HUDEP-2 (cell line): ENCODE results near the gene TBL1X.
"Not testable (repeated sequence)": the region's sequence is repeated elsewhere in the genome, so short reads cannot be mapped to it uniquely, and the experiment has no call there.

Source experiments
- DNase-seq, 76 experiments: peaks; one replicate each; lab custom pipeline; 2025; ENCODE audit not compliant: unreplicated experiment in 76 of 76; lab: John Stamatoyannopoulos, UW

TBL1X gene

DNA sequence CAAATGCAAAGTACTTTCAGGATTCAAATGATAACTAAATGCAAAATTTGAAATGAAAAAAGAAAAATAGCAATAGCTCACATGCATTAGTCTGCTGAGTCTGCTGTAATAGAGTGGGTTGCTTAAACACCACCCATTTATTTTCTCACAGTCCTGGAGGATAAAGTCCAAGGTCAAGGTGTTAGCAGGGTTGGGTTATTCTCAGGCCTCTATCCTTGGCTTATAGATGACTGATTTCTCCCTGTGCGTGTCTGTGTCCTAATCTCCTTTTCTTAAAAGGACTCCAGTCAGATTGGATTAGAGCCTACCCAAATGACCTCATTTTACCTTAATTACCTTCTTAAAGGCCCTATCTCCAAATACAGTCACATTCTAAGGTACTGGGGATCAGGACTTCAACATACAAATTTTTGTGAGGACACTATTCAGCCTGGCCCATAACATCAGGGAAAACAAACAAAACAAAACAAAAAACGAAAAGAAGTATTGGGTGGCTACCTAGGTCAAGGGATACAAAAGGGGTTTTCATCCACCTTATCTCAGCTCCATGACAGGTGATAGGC, 6.3 kb upstream of the TBL1X start:
- no peak for DNase-seq

DNA sequence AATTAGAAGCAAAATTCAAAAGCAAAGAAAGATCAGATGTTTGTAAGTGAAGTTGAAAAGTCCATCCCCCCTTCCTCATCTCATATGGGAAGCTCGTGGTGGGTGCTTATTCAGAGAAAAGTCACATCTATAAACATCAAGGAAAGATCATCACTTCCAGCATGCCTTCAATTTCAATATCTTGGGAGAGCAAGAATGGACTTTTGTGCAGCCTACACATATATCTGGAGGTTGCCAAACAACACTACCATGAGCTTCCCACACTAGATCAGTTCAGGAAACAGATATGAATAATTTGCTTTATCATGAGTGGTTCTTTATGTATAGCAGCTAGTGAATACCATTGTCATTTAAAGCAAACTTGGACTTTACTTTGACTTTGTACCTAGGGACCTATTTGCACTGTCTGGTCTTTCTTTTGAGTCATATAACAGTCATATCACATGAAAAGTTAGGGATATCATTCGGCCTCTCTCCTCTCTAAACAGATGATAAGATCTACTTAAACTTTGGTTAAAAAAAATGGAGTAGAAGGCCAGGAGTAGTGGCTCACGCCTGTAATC, 5.6 kb upstream of the TBL1X start:
- DNase-seq, result no peak

DNA sequence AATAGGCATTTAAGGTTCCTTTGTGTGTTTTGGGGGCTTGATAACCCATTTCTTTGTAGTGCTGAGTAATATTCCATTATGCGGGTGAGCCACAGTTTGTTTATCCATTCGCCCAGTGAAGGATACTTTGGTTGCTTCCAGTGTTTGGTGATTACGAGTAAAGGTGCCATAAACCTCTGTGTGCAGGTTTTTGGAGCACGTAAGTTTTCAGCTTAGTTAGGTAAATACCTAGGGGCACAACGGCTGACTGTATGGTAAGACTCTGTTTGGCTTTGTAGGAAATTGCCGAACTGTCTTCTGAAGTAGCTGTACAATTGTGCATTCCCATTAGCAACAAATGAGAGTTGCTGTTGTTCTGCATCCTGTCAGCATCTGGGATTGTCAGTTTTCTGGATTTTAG, 3.8 kb upstream of the TBL1X start:
- DNase-seq, result no peak

DNA sequence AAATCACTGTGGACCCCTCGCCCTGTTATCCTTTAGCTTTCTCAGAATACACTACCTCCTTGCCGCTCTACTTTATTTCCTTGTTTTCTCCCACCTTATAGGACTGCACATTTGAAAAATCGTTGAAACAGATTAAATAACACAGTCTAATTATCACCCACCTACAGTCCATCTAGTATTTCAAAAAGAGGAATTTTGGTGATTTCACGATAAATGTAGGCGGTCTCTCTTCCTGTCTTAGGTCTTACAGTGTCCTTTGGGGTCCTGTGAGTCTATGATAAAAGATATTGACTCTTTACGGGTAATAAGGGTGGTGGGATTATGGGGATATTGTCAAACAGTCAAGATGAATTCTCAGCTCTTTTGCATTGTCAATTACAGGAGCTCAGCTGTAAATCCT, 2.4 kb upstream of the TBL1X start:
- DNase-seq, result no peak

DNA sequence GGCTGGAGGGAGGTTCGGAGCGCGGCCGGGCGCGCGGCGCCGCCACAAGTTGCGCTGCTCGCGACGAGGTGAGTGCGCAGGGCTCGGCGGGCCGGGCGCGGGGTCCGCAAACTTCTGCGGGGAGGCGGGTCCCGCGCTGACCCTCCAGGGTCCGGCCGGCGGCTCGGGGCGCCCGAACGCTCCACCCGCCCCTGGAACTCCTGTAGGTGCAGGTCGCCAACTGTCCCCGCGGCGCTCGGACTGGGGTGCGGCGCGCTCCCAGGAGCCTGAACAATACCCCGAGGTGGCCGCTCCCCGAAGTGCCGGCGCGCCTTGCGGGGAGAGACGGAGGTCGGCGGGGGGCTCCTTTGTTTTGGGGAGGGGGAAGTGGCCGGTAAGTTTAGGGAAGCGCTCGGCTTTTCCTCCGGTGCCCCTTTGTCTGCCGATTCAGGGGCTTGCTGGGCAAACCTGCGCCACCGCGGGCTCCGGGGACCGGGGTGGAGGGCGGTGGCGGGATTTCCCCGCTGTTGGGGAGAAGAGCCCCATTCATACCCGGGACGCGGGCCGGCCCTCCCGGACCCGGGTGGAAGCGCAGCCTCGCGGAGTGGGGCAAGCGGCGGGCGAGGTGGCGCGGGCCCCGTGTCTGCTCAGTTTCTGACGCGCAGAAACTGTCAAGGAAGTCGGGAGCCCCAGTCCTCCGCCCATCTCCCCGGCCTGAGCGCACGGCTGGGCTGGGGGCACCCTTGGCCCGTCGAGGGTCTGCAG, 694 bp downstream of the TBL1X start:
- DNase-seq, result peak in 12 of 76 experiments; percentile 0 to 32 (median 8)

DNA sequence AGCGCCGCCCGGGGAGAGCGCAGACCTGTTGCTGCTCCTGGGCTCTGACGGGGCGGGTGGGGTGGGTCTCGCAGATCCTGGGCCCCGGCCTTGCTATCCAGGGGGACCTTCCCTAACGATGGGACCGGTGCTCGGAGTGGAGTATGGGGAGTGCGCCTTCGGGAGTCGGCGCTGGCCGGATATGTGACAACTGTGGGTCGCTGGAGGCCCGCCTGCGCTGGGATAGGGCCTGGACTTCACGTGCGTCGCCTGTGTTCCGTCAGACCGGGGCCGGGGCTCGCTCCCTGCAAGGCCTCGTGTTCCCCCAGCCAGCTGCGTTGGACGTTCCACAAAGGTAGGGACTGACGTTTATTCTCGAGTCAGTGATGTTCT, 1.3 kb downstream of the TBL1X start:
- DNase-seq, result peak in 40 of 76 experiments; percentile 0 to 34 (median 7)

DNA sequence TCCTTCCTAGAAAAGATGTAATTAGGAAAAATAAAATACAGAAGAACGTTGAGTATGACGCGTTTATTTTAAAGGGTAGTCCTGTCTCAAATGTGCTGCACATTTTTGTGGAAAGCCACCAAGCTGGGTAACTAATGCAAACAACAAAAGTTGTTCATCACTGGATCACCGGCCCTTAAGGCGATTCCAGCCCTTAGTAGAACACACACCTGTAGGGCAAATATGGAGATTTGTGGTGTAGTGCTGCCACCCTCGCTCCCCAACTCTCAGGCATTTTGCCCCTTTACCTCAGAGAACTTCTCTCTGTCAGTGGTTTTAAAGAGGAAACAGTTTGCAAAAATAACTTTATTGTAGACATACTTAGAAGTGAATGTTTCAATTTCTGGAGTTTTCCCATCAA, 1.9 kb downstream of the TBL1X start:
- no peak for DNase-seq

DNA sequence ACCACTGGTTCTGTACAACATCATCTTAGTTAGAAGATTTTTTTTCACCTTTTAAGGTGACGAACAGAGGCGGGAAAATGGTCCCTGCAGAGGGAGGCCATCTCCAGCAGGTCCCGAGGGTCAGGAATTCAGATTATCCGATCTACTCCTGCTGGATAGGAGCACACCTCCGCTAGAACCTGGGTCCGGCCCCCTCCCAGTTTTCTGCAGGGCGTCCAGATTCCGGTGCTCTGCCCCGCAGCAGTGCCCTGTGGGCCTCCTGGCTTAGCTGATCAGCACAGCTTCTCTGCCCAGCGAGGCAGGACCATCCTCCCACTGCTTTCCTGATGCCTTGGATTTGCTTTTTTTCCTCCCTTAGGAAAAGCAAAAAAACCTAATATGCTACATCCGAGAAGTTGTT, 2.3 kb downstream of the TBL1X start:
- DNase-seq, result peak in 1 of 76 experiments; percentile 0

DNA sequence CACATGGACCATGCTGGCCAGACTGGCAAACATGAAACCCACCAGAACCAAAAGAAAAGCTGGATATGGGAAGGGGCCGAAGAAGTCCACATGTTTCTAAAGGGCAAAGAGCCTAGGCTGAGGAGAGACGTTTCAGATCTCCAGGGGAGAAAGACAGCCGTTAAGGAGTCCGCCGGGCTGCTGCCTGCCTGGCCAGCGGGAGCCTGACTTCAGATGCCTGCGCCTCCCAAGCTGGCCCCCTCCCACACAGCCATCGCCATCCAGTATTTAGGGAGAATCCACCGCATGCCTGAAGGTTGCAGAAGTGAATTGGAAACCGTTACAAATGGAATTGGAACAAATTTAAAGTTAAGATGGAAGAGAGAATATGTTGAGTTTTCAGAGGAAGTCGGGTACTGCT, 2.9 kb downstream of the TBL1X start:
- DNase-seq, result no peak

DNA sequence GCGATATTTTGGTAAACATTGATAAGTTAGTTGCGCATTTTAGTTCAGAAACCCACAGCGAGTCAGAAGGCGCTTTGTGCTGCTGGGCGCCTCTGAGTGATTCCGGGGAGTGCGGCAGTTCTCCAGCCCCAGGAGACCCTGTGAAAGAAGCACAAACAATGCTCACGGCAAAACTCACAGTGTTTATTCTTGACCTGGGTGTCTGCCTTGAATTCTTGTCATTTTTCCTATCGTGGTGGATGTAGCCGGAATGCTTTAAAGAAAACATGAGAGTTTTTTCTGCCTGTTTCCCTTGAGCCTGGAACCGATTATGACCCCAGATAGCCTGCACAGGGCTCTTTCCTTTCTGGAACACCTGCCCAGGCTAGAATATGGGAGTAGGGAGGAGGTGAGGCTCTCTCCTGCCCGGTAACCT, 6.7 kb downstream of the TBL1X start:
- DNase-seq, result no peak

DNA sequence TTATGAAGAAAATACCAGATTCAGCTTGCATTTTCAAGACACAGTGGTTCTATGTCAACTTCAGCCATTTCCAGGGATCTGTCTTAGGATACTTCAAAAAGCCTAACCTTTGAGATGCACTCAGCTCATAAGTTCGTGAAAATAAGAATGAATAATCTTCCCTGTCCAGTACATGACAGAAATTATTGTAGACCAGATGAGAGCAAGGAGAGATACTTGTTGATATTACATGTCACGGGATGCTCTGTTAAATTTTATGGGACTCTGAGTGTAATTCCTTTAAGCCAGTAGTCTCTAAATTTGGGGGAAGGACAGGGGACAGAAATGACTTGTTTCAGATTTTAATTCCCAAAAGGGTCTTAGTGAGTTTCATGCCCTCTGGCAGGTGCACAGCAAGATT, 8.8 kb downstream of the TBL1X start:
- no peak for DNase-seq

DNA sequence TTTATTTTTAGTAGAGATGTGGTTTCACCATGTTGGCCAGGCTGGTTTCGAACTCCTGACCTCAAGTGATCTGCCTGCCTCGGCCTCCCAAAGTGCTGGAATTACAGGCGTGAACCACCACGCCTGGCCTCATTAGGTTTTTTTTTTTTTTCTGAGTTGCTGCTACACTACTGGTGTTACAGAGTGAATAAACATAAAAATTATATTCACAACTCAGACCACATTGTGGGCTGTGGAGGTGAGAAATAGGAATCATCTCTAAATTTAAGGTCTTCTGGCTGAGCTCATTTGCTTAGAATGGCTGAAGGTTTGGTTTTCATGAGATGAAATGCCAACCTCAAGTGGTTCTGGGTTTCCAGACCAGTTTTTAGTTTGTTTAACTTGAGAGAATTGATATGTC, 10.6 kb downstream of the TBL1X start:
- not testable (repeated sequence) for DNase-seq

DNA sequence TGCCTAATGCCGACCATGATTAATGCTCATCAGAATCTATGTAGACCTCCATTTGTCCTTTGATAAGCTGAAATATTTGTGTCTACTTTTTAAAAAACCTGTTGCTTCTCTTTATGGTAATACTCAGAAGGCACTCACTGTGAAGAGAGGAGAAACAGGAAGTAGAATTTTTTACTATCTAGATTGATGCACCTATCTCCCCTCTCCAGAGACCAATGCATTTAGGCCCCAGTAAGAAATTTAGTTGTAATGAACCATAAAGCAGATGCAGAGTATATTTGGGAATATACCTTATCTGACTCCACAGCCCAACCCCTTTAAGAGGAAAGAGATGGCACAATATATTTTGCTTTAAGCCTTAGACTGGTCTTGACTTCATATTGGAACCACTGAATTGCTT, 11.1 kb downstream of the TBL1X start:
- peak in 6 of 76 experiments; percentile 0 to 7 (median 2) for DNase-seq

DNA sequence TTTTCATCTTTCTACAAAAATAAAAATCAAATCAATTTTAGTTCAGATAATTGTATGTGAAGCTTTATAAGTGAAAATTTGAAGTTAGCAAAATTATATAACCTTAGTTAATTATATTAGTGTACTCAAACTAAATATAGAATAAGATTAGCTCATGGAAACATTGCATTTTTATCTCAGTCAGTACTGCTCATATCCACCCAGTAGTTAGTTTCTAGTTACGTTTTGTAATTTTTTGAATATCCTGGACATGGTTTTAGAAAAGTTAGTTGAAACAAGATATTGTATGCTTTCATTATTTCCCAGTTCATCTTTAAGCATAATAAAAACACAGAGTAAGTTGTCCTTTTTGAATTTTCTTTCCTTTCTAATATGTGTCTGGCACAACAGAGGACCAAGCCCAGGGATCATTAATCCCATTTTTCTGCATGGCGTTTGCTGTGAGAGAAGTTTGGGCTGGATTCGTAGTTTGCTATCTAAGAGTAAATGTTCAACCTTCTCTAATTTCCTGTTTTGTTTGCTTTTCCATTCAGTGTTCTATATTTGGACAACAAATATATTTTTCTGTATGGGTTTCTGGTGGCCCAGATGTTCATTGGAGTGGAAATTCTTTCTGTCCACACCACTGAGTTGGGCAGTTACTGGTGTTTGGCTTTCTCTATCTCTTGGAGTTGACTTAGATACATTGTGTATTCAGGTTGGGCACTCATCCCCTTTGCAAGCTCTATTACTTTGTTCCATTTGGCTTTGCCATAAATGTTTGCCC, 12.1 kb downstream of the TBL1X start:
- no peak for DNase-seq

DNA sequence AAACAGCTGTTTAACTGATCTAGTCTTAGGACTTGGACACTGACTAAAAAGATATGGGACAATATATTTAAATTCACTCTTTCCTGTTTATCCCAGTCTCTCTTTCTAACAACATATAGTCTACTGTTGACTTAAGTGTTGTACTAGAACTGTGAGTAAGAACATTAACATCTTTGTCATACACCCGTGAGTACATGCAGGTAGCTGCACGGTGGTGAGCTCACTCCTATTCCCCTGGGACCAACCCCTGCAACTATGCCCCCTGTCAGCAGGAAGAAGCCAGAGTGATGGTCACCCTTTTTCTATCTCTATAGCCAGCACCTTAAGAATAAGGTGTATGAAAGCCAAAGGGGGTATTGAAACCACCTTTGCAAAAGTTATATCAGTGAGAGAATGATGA, 17.6 kb downstream of the TBL1X start:
- DNase-seq, result no peak

DNA sequence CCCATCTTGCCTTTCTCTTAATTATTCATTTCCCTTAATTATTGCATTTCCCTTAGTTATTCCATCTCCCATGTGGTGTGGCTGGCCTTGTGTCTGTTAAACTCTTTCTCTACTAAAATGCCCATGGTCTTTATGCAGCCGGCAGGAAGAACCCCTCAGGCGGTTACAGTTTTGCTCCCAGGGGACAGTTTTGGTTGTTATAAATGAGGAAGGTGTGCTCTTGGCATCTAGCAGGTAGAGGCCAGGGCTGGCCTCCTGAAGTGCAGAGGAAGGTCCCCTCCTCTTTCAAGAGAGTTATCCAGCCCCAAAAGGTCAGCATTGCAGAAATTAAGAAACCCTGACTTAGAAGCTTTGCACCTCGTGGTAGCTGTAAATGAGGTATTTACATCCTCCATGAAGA, 18.0 kb downstream of the TBL1X start:
- no peak for DNase-seq

DNA sequence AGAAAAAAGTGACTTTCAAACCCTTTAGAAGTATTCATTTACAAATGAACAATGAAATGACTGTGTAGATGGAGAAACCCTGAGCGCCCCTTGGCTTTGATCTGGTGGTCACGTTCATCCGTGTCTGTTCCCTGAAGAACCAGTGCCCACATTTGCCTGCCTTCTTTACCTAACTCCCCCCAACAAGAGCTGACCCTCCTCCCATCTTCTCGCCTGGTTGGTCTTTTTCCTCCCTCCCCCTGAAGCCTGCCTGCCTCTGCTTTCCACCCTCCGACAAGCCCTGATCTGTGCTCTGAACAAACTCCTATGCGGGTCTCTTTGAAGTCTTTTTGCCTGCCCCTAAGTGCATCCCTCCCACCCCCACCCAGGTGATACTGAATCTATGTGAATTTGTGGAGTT, 18.5 kb downstream of the TBL1X start:
- no peak for DNase-seq

DNA sequence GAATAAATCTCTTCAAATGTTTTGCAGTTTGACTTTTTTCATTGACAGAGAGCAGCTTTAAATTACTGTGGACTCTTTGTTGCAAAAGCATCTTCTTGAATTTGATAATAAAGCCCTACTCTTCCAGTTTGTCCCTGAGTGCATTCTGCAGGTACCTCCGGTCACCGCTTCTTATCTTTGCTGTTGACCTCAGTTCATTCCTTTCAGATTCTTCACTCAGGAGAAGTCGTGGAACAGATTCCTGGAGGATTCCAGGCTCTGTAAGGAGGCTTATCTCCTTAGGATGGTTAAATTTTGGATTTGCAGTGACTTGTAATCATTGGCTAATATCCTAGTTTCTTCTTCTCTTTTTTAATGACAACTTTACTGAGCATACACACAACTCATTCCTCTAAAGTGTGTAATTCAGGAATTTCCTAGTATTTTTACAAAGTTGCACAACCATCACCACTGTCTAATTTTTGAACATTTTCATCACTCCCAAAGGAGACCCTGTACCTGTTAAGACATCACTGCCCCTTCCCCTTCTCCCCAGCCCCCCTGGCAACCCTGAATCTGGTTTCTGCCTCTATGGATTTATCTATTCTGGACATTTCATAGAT, 22.0 kb downstream of the TBL1X start:
- DNase-seq, result no peak

DNA sequence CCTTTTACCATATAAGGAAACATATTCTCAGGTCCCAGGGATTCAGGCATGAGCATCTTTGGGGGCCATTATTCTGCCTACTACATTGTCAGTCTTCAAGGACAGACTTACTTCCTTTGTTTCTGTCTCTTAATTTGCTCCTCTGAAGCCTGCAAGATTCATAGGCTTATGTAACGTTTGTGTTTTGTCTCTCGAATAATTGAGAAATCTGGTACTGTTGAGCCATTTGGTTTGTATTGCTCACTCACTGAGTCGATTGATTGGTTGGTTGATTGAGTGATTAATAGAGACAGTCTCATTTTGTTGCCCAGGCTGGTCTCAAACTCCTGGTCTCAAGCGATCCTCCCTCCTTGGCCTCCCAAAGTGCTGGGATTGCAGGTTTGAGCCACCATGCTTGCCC, 23.7 kb downstream of the TBL1X start:
- no peak for DNase-seq

DNA sequence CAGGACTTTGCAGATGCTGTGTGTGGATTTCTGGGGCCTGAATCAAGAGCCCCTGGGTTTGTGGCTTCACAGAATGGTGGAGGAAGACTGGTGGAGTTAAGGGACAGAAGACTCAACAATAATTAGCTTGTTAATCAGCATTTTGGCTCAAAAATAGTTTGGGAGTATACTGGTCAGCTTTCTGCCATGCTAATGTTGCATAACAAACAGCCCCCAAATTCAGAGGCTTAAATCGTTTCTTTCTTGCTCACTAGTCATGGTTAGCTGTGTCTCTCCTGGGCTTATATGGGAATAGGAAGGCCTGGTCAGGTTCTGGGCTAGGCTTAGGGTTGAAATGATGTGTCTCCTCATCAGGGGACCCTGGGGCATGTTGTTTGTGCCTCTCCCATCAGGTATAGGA, 24.4 kb downstream of the TBL1X start:
- no peak for DNase-seq

DNA sequence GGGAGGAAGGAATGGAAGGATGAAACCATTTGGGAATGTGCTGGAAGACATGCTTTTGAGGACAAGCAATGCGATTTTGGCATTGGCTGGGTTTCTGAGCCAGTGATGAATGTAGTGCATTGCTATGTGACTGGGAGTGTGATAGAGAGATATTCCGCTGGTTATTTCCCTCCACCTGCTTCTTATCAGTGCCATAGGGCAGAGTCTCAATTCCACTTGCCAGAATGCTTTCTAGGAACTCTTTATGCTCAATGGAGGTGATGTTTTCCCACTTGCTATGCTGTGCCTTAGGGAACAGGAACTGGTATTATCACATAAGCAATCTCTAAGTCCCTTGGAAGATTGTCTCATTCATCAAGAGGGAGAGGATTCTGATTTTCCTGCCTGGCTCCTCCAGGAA, 28.0 kb downstream of the TBL1X start:
- DNase-seq, result no peak
